Transverse colon (tissue), 4 donors: ENCODE data around the gene UBXN2A. TPM values are rescaled to one million over a fixed set of nuclear protein-coding genes. Genes with fewer than 3 reads are reported as not detected.

Source experiments
- DNase-seq: peaks from one replicate; pipeline ENCODE4 v3.0.0-alpha.2; 2019
- H3K27ac ChIP-seq, 4 donors: fragments of 200-600 bp; sonication (generic); 2 replicates each; pipeline ENCODE4 v1.5.1; 2016 to 2018; ENCODE audit warnings: inconsistent platforms in 4 of 4
- H3K27me3 ChIP-seq: fragments of 200-600 bp; sonication (generic); 2 replicates; pipeline ENCODE4 v1.5.1; 2017; ENCODE audit warnings: inconsistent platforms
- H3K36me3 ChIP-seq, 4 donors: fragments of 200-600 bp; sonication (generic); 2 replicates each; pipeline ENCODE4 v1.5.1; 2017 to 2019; ENCODE audit warnings: inconsistent platforms in 4 of 4
- H3K4me1 ChIP-seq, 4 donors: fragments of 200-600 bp; sonication (generic); 2 replicates each; pipeline ENCODE4 v1.5.1; 2017 to 2020; ENCODE audit warnings: inconsistent platforms in 4 of 4
- H3K4me3 ChIP-seq, 4 donors: fragments of 200-600 bp; sonication (generic); 1 replicate in 1 of 4; 2 replicates in 3 of 4; pipeline versions ENCODE4 v1.5.1 to v1.6.1; 2017 to 2019; ENCODE audit warnings: inconsistent platforms in 4 of 4
- H3K9me3 ChIP-seq, 2 donors: fragments of 200-600 bp; sonication (generic); 2 replicates each; pipeline ENCODE4 v1.5.1; 2017 to 2019; ENCODE audit warnings: inconsistent platforms in 2 of 2
- CTCF ChIP-seq, 5 experiments: fragments of 200-600 bp in 3 of 5; fragments of 450-650 bp in 2 of 5; sonication (generic) in 3 of 5; IDR thresholded peaks; 1 replicate in 2 of 5; 2 replicates in 3 of 5; pipeline ENCODE4 v1.5.1; 2016 to 2017; ENCODE audit warnings: antibody characterized with exemption in 5 of 5, inconsistent platforms in 3 of 5, mild to moderate bottlenecking in 2 of 5, moderate library complexity in 1 of 5
- EP300 ChIP-seq: sonication (generic); formaldehyde crosslinking; IDR thresholded peaks from one replicate; pipeline ENCODE4 v1.6.1; 2017; ENCODE audit warnings: antibody characterized with exemption, low read depth
- POLR2A ChIP-seq: fragments of 450-650 bp; IDR thresholded peaks from one replicate; pipeline ENCODE4 v1.6.1; 2016; ENCODE audit warnings: antibody characterized with exemption, mild to moderate bottlenecking, moderate library complexity
- POLR2AphosphoS5 ChIP-seq, 3 donors: sonication (generic); formaldehyde crosslinking; IDR thresholded peaks; one replicate each; pipeline ENCODE4 v1.6.1; 2016; ENCODE audit warnings: antibody characterized with exemption in 3 of 3
- WGBS, 2 donors: methylation state at CpG; one replicate each; pipeline ENCODE4 v1.1.5; 2018; ENCODE audit warnings: low coverage in 1 of 2; 5-methylcytosine and 5-hydroxymethylcytosine counted together
- in situ Hi-C, 4 donors: fragments of 200-750 bp; cut with MboI; loops; one replicate each; pipeline versions ENCODE4 v1.15.0 to v1.15.1; 2017; ENCODE audit warnings: low sequenced_read_pairs in 3 of 4, low pct_ligation_motif_present in 1 of 4, low pct_unique_long_range_greater_than_20kb in 1 of 4
- intact Hi-C: fragments of 100-400 bp; cut with DNase I; formaldehyde crosslinking; loops from one replicate; pipeline ENCODE4 v1.15.1; 2023; ENCODE audit warnings: low total_unique reads
- total RNA-seq, 4 donors: library from RNA; depleted of rRNA; stranded (reverse); fragments of >200 nt; gene quantifications; one replicate each; pipeline ENCODE4 v1.1.0, GENCODE V29; 2016

Gene UBXN2A
- total RNA-seq, 4 donors from 2014 or later = 6.4 to 13.7 (median 10.8) TPM

- Histone ChIP-seq H3K9me3 (no peaks in the 10 kb centered on the region), H3K4me3 (no peak overlapping the region), H3K27ac (no peak overlapping the region), H3K4me1 (no peaks in the 10 kb centered on the region), H3K27me3 (no peaks in the 10 kb centered on the region), H3K36me3 (no peaks in the 10 kb centered on the region)
- no peak for DNase-seq
- in situ Hi-C loops = no loop called here
- intact Hi-C loops = no loop called here
- WGBS, 2 donors = 87 to 93% methylated on average over 3 to 9 of the region's 9 CpGs
- no peak for TF ChIP-seq CTCF (IDR thresholded peaks at IDR 0.05)
- TF ChIP-seq POLR2AphosphoS5 (IDR thresholded peaks at IDR 0.05) = no peak
- TF ChIP-seq POLR2A = no peak
- no peak for TF ChIP-seq EP300
Observed at GRCh38 chr2:24018241-24018640, 78.0 kb downstream of the UBXN2A start.

- Histone ChIP-seq H3K36me3 (no peaks in the 10 kb centered on the region), H3K27ac (no peak overlapping the region), H3K4me1 (no peaks in the 10 kb centered on the region), H3K4me3 (no peak overlapping the region), H3K9me3 (no peaks in the 10 kb centered on the region), H3K27me3 (no peaks in the 10 kb centered on the region)
- TF ChIP-seq POLR2AphosphoS5 (IDR thresholded peaks at IDR 0.05) = no peak
- no peak for TF ChIP-seq EP300
- no peak for TF ChIP-seq POLR2A
- TF ChIP-seq CTCF (IDR thresholded peaks at IDR 0.05) = no peak
- intact Hi-C loops (no loop called here), in situ Hi-C loops (no loop called here)
- WGBS, 2 donors = 79% methylated on average over 5 of the region's 5 CpGs; no CpG with 5 or more reads in 1 of the 2 donors
- no peak for DNase-seq
Observed at GRCh38 chr2:24019729-24020128, 79.5 kb downstream of the UBXN2A start.

- no peak overlapping the region for H3K27ac ChIP-seq
- H3K9me3 ChIP-seq = no peaks in the 10 kb centered on the region
- no peaks in the 10 kb centered on the region for H3K27me3 ChIP-seq
- in situ Hi-C loops = no loop called here
- H3K36me3 ChIP-seq = no peaks in the 10 kb centered on the region
- H3K4me1 ChIP-seq = no peaks in the 10 kb centered on the region
- no peak for DNase-seq
- WGBS, 2 donors = 80% methylated on average over 4 of the region's 4 CpGs; no CpG with 5 or more reads in 1 of the 2 donors
- intact Hi-C loops = no loop called here
- TF ChIP-seq POLR2A (no peak), CTCF (IDR thresholded peaks at IDR 0.05) (no peak), EP300 (no peak)
- no peak overlapping the region for H3K4me3 ChIP-seq
Observed at GRCh38 chr2:24020244-24020643, 80.0 kb downstream of the UBXN2A start.

- H3K27ac ChIP-seq = no peak overlapping the region
- H3K9me3 ChIP-seq = no peaks in the 10 kb centered on the region
- in situ Hi-C loops = no loop called here
- H3K4me3 ChIP-seq = no peak overlapping the region
- no peaks in the 10 kb centered on the region for H3K36me3 ChIP-seq
- intact Hi-C loops = no loop called here
- DNase-seq = peak; percentile 33
- 77% methylated on average over 16 of the region's 19 CpGs; no CpG with 5 or more reads in 1 of the 2 donors for WGBS, 2 donors
- no peaks in the 10 kb centered on the region for H3K4me1 ChIP-seq
- no peak for TF ChIP-seq EP300
- no peak for TF ChIP-seq POLR2AphosphoS5 (IDR thresholded peaks at IDR 0.05)
- TF ChIP-seq CTCF (IDR thresholded peaks at IDR 0.05) = peak in 4 of 5 experiments; percentile 29 to 61 (median 38)
- TF ChIP-seq POLR2A = no peak
- H3K27me3 ChIP-seq = no peaks in the 10 kb centered on the region
Observed at GRCh38 chr2:24021122-24021998, 81.1 kb downstream of the UBXN2A start.
